Neural progenitor cell (in vitro differentiated cells): ENCODE results near the gene JAG1. TPM values are rescaled to one million over a fixed set of nuclear protein-coding genes. Genes with fewer than 3 reads are reported as not detected.

Experiments
- DNase-seq: peaks from one replicate; pipeline ENCODE4 v3.0.0-alpha.2; 2016; ENCODE audit warnings: low spot score
- H2AFZ ChIP-seq: fragments of 200-600 bp; sonication (generic); replicated peaks from 2 replicates; pipeline ENCODE4 v1.6.1; 2016; ENCODE audit warnings: antibody characterized with exemption
- H3F3A ChIP-seq: fragments of 200-600 bp; sonication (generic); 2 replicates; pipeline ENCODE4 v1.6.1; 2016; ENCODE audit warnings: antibody characterized with exemption, low read depth
- H3K27ac ChIP-seq: fragments of 200-600 bp; sonication (generic); 2 replicates; pipeline ENCODE4 v1.5.1; 2016; ENCODE audit warnings: mild to moderate bottlenecking
- H3K27me3 ChIP-seq: fragments of 200-600 bp; sonication (generic); 2 replicates; pipeline ENCODE4 v1.6.1; 2016; ENCODE audit warnings: mild to moderate bottlenecking, moderate library complexity
- H3K36me3 ChIP-seq: fragments of 200-600 bp; sonication (generic); 2 replicates; pipeline ENCODE4 v1.5.1; 2016
- H3K4me1 ChIP-seq: fragments of 200-600 bp; sonication (generic); 2 replicates; pipeline ENCODE4 v1.6.1; 2016; ENCODE audit warnings: mixed run types
- H3K4me2 ChIP-seq: fragments of 200-600 bp; sonication (generic); 2 replicates; pipeline ENCODE4 v1.6.1; 2016
- H3K4me3 ChIP-seq: fragments of 200-600 bp; sonication (generic); 2 replicates; pipeline ENCODE4 v1.5.1; 2016
- H3K79me2 ChIP-seq: fragments of 200-600 bp; sonication (generic); 2 replicates; pipeline ENCODE4 v1.6.1; 2016; ENCODE audit warnings: low read depth
- H3K9ac ChIP-seq: fragments of 200-600 bp; sonication (generic); 2 replicates; pipeline ENCODE4 v1.6.1; 2016
- H3K9me3 ChIP-seq: fragments of 200-600 bp; sonication (generic); 2 replicates; pipeline ENCODE4 v1.5.1; 2016; ENCODE audit warnings: low read depth
- H4K20me1 ChIP-seq: fragments of 200-600 bp; sonication (generic); 2 replicates; pipeline ENCODE4 v1.6.1; 2016; ENCODE audit warnings: low read depth
- H3K27ac Mint-ChIP-seq: 3 replicates; pipeline ENCODE4 v1.8.0; 2021; ENCODE audit warnings: mixed read lengths
- H3K27me3 Mint-ChIP-seq: 2 replicates; pipeline ENCODE4 v1.8.0; 2022; ENCODE audit warnings: low read depth, mild to moderate bottlenecking, inconsistent platforms, moderate library complexity, mixed read lengths; ENCODE audit not compliant: insufficient read depth
- H3K36me3 Mint-ChIP-seq: 3 replicates; pipeline ENCODE4 v1.8.0; 2021; ENCODE audit warnings: mixed read lengths
- H3K4me1 Mint-ChIP-seq: 3 replicates; pipeline ENCODE4 v1.8.0; 2021; ENCODE audit warnings: mixed read lengths
- H3K4me3 Mint-ChIP-seq: 3 replicates; pipeline ENCODE4 v1.8.0; 2021; ENCODE audit warnings: mild to moderate bottlenecking, moderate library complexity, mixed read lengths
- H3K9me3 Mint-ChIP-seq: 3 replicates; pipeline ENCODE4 v1.8.0; 2020; ENCODE audit warnings: mixed read lengths
- CTCF ChIP-seq: fragments of 200-600 bp; sonication (generic); IDR thresholded peaks from 2 replicates; pipeline ENCODE4 v1.5.1; 2017; ENCODE audit warnings: antibody characterized with exemption, mild to moderate bottlenecking
- EZH2 ChIP-seq: fragments of 200-600 bp; sonication (generic); IDR thresholded peaks from 2 replicates; pipeline ENCODE4 v1.6.1; 2017; ENCODE audit warnings: antibody characterized with exemption, mild to moderate bottlenecking, moderate library complexity
- EZH2phosphoT487 ChIP-seq: fragments of 200-600 bp; sonication (generic); IDR thresholded peaks from 2 replicates; pipeline ENCODE4 v1.6.1; 2017; ENCODE audit warnings: antibody characterized with exemption
- total RNA-seq: library from RNA; depleted of rRNA; stranded (reverse); fragments of >200 nt; gene quantifications from 2 replicates; pipeline ENCODE4 v1.2.3, GENCODE V29; 2015; ENCODE audit warnings: low replicate concordance

JAG1 gene
- total RNA-seq, 1 donor from 2014 or later, result 129 TPM

- no peak for TF ChIP-seq EZH2phosphoT487
- TF ChIP-seq EZH2, result no peak
- no peak for TF ChIP-seq CTCF
- peaks cover 2% of the 10 kb centered on the region for H3K9me3 Mint-ChIP-seq
- H3K9me3 ChIP-seq, result no peaks in the 10 kb centered on the region
These were observed 25.7 kb upstream of the JAG1 start for GRCh38 chr20:10699489-10699888.

GRCh38 chr20:10696650-10697049 is 22.9 kb upstream of the JAG1 start:
- peaks cover 5% of the 10 kb centered on the region for H3F3A ChIP-seq
- H3K79me2 ChIP-seq, result no peaks in the 10 kb centered on the region
- no peaks in the 10 kb centered on the region for H3K9me3 ChIP-seq
- peaks cover 2% of the 10 kb centered on the region for H3K9me3 Mint-ChIP-seq
- H3K4me3 ChIP-seq, result no peak overlapping the region
- no peak overlapping the region for H3K9ac ChIP-seq
- H3K4me2 ChIP-seq, result no peak overlapping the region
- no peaks in the 10 kb centered on the region for H3K36me3 Mint-ChIP-seq
- no peak for TF ChIP-seq EZH2
- peak; percentile 68 for TF ChIP-seq CTCF
- H3K36me3 ChIP-seq, result no peaks in the 10 kb centered on the region
- H3K27me3 Mint-ChIP-seq, result no peaks in the 10 kb centered on the region
- no peak overlapping the region for H2AFZ ChIP-seq
- peaks cover 18% of the 10 kb centered on the region for H3K4me1 ChIP-seq
- peak; percentile 14 for DNase-seq
- peaks cover 11% of the 10 kb centered on the region for H3K4me1 Mint-ChIP-seq
- H3K4me3 Mint-ChIP-seq, result no peak overlapping the region
- H3K27ac Mint-ChIP-seq, result no peak overlapping the region
- no peaks in the 10 kb centered on the region for H3K27me3 ChIP-seq
- no peak overlapping the region for H3K27ac ChIP-seq
- H4K20me1 ChIP-seq, result no peaks in the 10 kb centered on the region

More at GRCh38 chr20:10699489-10699888, 25.7 kb upstream of the JAG1 start:
- Histone ChIP-seq H3F3A (peaks cover 5% of the 10 kb centered on the region), H3K79me2 (no peaks in the 10 kb centered on the region), H4K20me1 (no peaks in the 10 kb centered on the region), H2AFZ (no peak overlapping the region), H3K27me3 (no peaks in the 10 kb centered on the region), H3K9ac (no peak overlapping the region), H3K27ac (no peak overlapping the region), H3K4me1 (peaks cover 10% of the 10 kb centered on the region), H3K4me3 (no peak overlapping the region), H3K4me2 (no peak overlapping the region), H3K36me3 (no peaks in the 10 kb centered on the region)
- no peaks in the 10 kb centered on the region for H3K36me3 Mint-ChIP-seq
- H3K27me3 Mint-ChIP-seq, result no peaks in the 10 kb centered on the region
- no peak overlapping the region for H3K27ac Mint-ChIP-seq
- DNase-seq, result no peak
- H3K4me3 Mint-ChIP-seq, result no peak overlapping the region
- H3K4me1 Mint-ChIP-seq, result peaks cover 8% of the 10 kb centered on the region

DNA sequence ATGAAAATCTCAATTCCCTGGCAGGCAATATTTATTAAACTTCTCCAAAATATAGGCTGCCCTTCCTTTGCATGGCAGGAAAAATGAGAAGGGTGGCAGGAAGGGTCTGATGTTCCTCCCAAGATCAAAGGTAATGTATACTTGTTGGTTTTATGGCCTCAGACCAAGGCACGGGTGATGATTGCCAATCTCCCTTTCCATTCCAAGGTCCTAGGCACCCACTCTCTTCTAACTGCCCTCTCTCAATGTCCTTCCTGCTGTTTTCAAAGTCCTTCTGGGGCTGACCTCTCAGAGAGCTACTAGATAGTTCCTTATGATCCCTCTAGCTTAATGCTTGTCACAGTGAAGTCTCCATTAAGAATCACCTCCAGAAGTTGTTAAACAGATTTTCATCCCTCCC is 15.6 kb upstream of the JAG1 start:
- H2AFZ ChIP-seq, result no peak overlapping the region
- TF ChIP-seq EZH2, result no peak
- no peak for TF ChIP-seq EZH2phosphoT487
- no peak for TF ChIP-seq CTCF
- peaks cover 34% of the 10 kb centered on the region for H3K4me1 ChIP-seq
- H4K20me1 ChIP-seq, result no peaks in the 10 kb centered on the region
- no peaks in the 10 kb centered on the region for H3K27me3 ChIP-seq
- peaks cover 16% of the 10 kb centered on the region for H3F3A ChIP-seq
- peaks cover 22% of the 10 kb centered on the region for H3K4me1 Mint-ChIP-seq
- no peak for DNase-seq
- H3K9me3 ChIP-seq, result no peaks in the 10 kb centered on the region
- no peak overlapping the region for H3K9ac ChIP-seq
- no peaks in the 10 kb centered on the region for H3K36me3 Mint-ChIP-seq
- no peak overlapping the region for H3K27ac Mint-ChIP-seq
- no peaks in the 10 kb centered on the region for H3K79me2 ChIP-seq
- peaks cover 4% of the 10 kb centered on the region for H3K9me3 Mint-ChIP-seq
- H3K4me3 ChIP-seq, result no peak overlapping the region
- no peak overlapping the region for H3K27ac ChIP-seq
- H3K4me3 Mint-ChIP-seq, result no peak overlapping the region
- H3K27me3 Mint-ChIP-seq, result peaks cover 4% of the 10 kb centered on the region
- H3K4me2 ChIP-seq, result no peak overlapping the region
- no peaks in the 10 kb centered on the region for H3K36me3 ChIP-seq
